GM19467 (cell line): ENCODE measurements around the gene ZNRF1.
"Not testable (repeated sequence)": the region's sequence is repeated elsewhere in the genome, so short reads cannot be mapped to it uniquely, and the experiment has no call there.

ENCODE experiments used
- ATAC-seq: cut with Tn5 transposase; IDR thresholded peaks from one replicate; pipeline ENCODE4 v1.9.1; 2021; ENCODE audit warnings: mild to moderate bottlenecking, moderate library complexity; ENCODE audit not compliant: unreplicated experiment

The ZNRF1 gene

GRCh38 chr16:75074920-75075687 is 76.3 kb downstream of the ZNRF1 start:
- ATAC-seq: peak; percentile 96

GRCh38 chr16:75075688-75076268 is 77.0 kb downstream of the ZNRF1 start:
- ATAC-seq: no peak

GRCh38 chr16:75078886-75079285 is 80.1 kb downstream of the ZNRF1 start:
- ATAC-seq: no peak

- no peak for ATAC-seq
Observed at GRCh38 chr16:75079346-75079926, 80.6 kb downstream of the ZNRF1 start.

- ATAC-seq: no peak
Observed at GRCh38 chr16:75080205-75081029, 81.6 kb downstream of the ZNRF1 start.

GRCh38 chr16:75081179-75081859 is 82.5 kb downstream of the ZNRF1 start:
- ATAC-seq: no peak

- no peak for ATAC-seq
Observed at GRCh38 chr16:75083813-75084212, 85.0 kb downstream of the ZNRF1 start.

GRCh38 chr16:75085556-75085955 is 86.7 kb downstream of the ZNRF1 start:
- no peak for ATAC-seq

GRCh38 chr16:75086281-75086680 is 87.5 kb downstream of the ZNRF1 start:
- ATAC-seq: no peak

GRCh38 chr16:75086688-75087374 is 88.0 kb downstream of the ZNRF1 start:
- ATAC-seq: no peak

GRCh38 chr16:75087375-75087979 is 88.7 kb downstream of the ZNRF1 start:
- no peak for ATAC-seq

GRCh38 chr16:75088216-75088615 is 89.4 kb downstream of the ZNRF1 start:
- ATAC-seq: no peak

- no peak for ATAC-seq
Observed at GRCh38 chr16:75088934-75089333, 90.1 kb downstream of the ZNRF1 start.

- ATAC-seq: no peak
Observed at GRCh38 chr16:75089486-75090202, 90.8 kb downstream of the ZNRF1 start.

GRCh38 chr16:75090899-75091298 is 92.1 kb downstream of the ZNRF1 start:
- ATAC-seq: not testable (repeated sequence)

- not testable (repeated sequence) for ATAC-seq
Observed at GRCh38 chr16:75091619-75092018, 92.8 kb downstream of the ZNRF1 start.

- ATAC-seq: no peak
Observed at GRCh38 chr16:75092777-75093176, 94.0 kb downstream of the ZNRF1 start.

- ATAC-seq: no peak
Observed at GRCh38 chr16:75093598-75094540, 95.0 kb downstream of the ZNRF1 start.
